ENCODE data around the gene SLMAP. TPM values are rescaled to one million over a fixed set of nuclear protein-coding genes. Genes with fewer than 3 reads are reported as not detected.

SLMAP gene
- total and polyA plus RNA-seq, 7 donors, result 28.2 to 745 (median 300) TPM

DNA sequence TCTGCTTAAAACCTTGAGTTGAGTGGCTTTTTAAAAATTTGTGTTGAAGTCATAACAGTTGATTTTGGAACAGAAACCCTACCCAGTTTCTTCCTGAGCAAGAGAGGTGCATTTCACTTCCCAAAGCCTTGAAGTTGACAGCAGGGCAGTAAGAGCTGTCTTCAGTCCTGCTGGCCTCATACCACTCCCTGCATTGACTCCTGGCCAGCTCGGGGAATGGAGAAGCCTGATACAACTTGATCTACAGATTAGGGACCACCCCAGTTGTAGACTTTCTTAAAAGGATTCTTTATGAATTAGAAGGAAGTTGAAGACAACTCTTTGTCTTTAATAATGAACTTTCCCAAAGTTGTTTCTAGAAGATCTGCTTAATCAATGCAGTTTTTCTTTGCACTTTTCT, 161.5 kb downstream of the SLMAP start:
- Histone ChIP-seq H3K27me3 (no peaks in the 10 kb centered on the region), H3K36me3 (peaks cover 15 to 93% (median 47%) of the 10 kb centered on the region in 4 donors), H3K4me3 (no peak overlapping the region), H3K27ac (peak overlapping the region; percentile 40 to 93 (median 63)), H3K9me3 (no peaks in the 10 kb centered on the region), H3K4me1 (peaks cover 0 to 82% (median 52%) of the 10 kb centered on the region in 4 donors)
- 70 to 74% methylated on average over 1 of the region's 1 CpG for WGBS, 2 donors
- intact Hi-C loops (cut with DNase I), result no loop called here
- no peak for TF ChIP-seq EP300 (IDR thresholded peaks at IDR 0.05)
- DNase-seq, result no peak

DNA sequence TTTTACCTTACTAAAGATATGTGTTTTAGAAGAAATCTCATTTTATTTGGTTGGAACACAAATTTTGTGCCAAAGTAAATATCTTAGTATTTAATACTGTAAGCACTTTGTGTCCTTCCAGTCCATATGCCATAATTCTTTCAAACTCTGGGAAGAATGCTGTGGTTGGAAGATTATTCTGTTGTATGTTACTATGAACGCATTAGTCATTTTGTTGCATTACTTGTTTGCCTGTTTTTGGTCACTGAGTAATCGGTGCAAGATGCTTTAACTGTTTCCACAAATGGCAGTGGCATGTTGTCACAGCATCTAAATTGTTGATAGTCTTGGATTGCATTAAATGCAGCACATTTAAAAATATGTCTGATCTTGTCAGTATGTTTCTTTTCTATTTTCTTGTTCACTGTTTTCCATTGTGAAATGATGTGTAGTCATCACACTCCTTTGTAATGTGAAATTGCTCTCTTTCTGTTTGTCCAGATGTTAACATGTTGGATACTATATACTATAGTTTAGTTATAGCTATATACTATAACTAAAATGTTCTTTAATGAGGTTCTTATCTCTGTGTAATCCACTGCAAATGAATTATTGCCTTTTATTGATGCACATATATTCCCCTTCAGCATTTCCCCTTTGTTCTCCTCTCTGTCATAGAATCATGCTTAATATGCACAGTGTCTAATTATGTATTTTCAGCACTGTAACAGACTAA, 162.2 kb downstream of the SLMAP start:
- H3K36me3 ChIP-seq, result peaks cover 15 to 93% (median 52%) of the 10 kb centered on the region in 4 donors
- no peaks in the 10 kb centered on the region for H3K9me3 ChIP-seq
- peaks cover 0 to 82% (median 52%) of the 10 kb centered on the region in 4 donors for H3K4me1 ChIP-seq
- WGBS, 2 donors, result 79 to 82% methylated on average over 2 of the region's 2 CpGs
- no peaks in the 10 kb centered on the region for H3K27me3 ChIP-seq
- intact Hi-C loops (cut with DNase I), result no loop called here
- TF ChIP-seq EP300 (IDR thresholded peaks at IDR 0.05) (no peak), POLR2AphosphoS5 (IDR thresholded peaks at IDR 0.05) (no peak), POLR2A (IDR thresholded peaks at IDR 0.05) (no peak)
- TF ChIP-seq, protein P1, sequence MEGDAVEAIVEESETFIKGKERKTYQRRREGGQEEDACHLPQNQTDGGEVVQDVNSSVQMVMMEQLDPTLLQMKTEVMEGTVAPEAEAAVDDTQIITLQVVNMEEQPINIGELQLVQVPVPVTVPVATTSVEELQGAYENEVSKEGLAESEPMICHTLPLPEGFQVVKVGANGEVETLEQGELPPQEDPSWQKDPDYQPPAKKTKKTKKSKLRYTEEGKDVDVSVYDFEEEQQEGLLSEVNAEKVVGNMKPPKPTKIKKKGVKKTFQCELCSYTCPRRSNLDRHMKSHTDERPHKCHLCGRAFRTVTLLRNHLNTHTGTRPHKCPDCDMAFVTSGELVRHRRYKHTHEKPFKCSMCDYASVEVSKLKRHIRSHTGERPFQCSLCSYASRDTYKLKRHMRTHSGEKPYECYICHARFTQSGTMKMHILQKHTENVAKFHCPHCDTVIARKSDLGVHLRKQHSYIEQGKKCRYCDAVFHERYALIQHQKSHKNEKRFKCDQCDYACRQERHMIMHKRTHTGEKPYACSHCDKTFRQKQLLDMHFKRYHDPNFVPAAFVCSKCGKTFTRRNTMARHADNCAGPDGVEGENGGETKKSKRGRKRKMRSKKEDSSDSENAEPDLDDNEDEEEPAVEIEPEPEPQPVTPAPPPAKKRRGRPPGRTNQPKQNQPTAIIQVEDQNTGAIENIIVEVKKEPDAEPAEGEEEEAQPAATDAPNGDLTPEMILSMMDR (IDR thresholded peaks at IDR 0.05), result no peak
- no peak overlapping the region for H3K4me3 ChIP-seq
- H3K27ac ChIP-seq, result peak overlapping the region; percentile 60 to 93 (median 64)
- DNase-seq, result no peak

DNA sequence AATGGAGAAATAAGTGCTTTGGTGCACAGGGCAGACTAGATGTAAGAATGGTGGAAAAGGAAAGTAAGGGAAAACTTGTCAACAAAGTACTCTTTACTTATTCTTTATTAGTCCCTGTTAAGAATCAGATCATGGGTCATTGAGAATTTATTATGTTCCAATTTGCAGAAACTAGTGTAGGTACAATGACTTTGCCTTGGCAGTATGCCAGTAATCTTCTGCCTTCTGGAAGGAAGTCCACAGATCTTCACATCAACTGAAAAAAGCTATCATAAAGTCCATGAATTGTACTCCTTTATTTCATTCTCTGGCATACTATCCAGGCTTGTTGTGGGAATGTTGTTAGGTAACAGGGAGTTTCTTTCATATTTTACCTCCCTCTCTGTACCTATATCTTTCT, 163.9 kb downstream of the SLMAP start:
- Histone ChIP-seq H3K36me3 (peaks cover 8 to 93% (median 60%) of the 10 kb centered on the region in 4 donors), H3K27me3 (no peaks in the 10 kb centered on the region), H3K4me1 (peaks cover 0 to 84% (median 55%) of the 10 kb centered on the region in 4 donors), H3K27ac (peak overlapping the region; percentile 7 to 93 (median 64)), H3K4me3 (no peak overlapping the region), H3K9me3 (no peaks in the 10 kb centered on the region)
- no peak for DNase-seq
- intact Hi-C loops (cut with DNase I), result no loop called here
- no peak for TF ChIP-seq EP300 (IDR thresholded peaks at IDR 0.05)
- peak in 2 of 4 donors; percentile 50 to 60 for TF ChIP-seq POLR2AphosphoS5 (IDR thresholded peaks at IDR 0.05)

DNA sequence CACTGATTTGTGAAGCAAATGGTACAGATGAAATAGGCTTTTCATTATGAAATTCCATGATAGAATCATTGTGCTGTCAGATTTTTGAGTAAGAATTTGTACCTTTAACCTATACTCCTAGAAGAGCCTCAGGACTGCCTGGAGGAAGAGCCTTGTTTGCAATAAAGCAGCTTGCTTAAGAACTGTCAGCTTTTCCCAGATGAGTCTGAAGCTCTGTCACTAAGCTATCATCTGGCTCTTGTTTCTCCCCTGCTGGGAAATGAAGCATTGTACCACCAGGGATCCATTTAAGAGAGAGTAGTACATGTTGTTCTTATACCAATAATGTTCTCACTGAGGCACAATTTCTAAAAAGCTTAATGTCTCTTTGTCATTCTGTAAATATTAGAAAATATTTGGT, 167.0 kb downstream of the SLMAP start:
- TF ChIP-seq POLR2A (IDR thresholded peaks at IDR 0.05) (no peak), EP300 (IDR thresholded peaks at IDR 0.05) (no peak), POLR2AphosphoS5 (IDR thresholded peaks at IDR 0.05) (no peak)
- TF ChIP-seq, protein P1 (IDR thresholded peaks at IDR 0.05), result no peak
- H3K4me1 ChIP-seq, result peaks cover 0 to 86% (median 66%) of the 10 kb centered on the region in 4 donors
- no peaks in the 10 kb centered on the region for H3K27me3 ChIP-seq
- no peak overlapping the region for H3K4me3 ChIP-seq
- no peak for DNase-seq
- peak overlapping the region; percentile 60 to 93 (median 64) for H3K27ac ChIP-seq
- H3K9me3 ChIP-seq, result no peaks in the 10 kb centered on the region
- H3K36me3 ChIP-seq, result peaks cover 0 to 94% (median 43%) of the 10 kb centered on the region in 4 donors
- intact Hi-C loops (cut with DNase I), result no loop called here

DNA sequence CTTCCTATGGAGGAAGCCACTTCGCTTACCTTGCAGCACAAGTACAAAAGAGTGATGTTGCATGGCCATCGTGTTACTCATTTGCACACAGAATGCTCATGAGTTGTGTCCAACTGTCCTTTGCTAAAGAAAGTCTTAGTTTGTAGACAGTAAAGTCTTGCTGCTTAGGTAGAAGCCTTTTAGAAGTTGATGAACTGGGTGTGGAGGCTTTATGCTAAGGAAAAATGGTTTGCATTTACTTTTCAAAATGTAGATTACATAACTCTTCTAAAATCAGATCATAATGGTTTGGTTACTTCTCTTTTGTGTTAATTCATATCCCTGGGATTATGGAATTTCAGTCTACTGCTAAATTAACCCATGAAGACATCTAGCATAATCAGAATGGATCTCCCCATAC, 167.6 kb downstream of the SLMAP start:
- Histone ChIP-seq H3K27me3 (no peaks in the 10 kb centered on the region), H3K9me3 (no peaks in the 10 kb centered on the region), H3K4me1 (peaks cover 0 to 87% (median 65%) of the 10 kb centered on the region in 4 donors), H3K27ac (peak overlapping the region in 3 of 4 donors; percentile 60 to 93 (median 66)), H3K4me3 (no peak overlapping the region), H3K36me3 (peaks cover 0 to 93% (median 42%) of the 10 kb centered on the region in 4 donors)
- TF ChIP-seq, protein P1 (IDR thresholded peaks at IDR 0.05), result no peak
- TF ChIP-seq POLR2AphosphoS5 (IDR thresholded peaks at IDR 0.05), result peak in 1 of 4 donors; percentile 1
- no peak for DNase-seq
- intact Hi-C loops (cut with DNase I), result no loop called here
- WGBS, 2 donors, result 92 to 93% methylated on average over 2 of the region's 2 CpGs

All from sigmoid colon (tissue), 7 donors.